CD8-positive, alpha-beta memory T cell (primary cell): Measurements from ENCODE around the gene SLC30A9. TPM values are rescaled to one million over a fixed set of nuclear protein-coding genes. Genes with fewer than 3 reads are reported as not detected.

Source experiments
- CTCF ChIA-PET: fragments of 350-600 bp; sonication (Branson Sonifier 250); formaldehyde crosslinking; loops from one replicate; lab custom pipeline; 2021; ENCODE audit warnings: antibody characterized with exemption; lab: Charles Lee
- POLR2A ChIA-PET: fragments of 350-600 bp; sonication (Branson Sonifier 250); formaldehyde crosslinking; loops from one replicate; lab custom pipeline; 2021; ENCODE audit warnings: antibody characterized with exemption; lab: Charles Lee
- DNase-seq, 5 donors: peaks; one replicate each; pipeline versions ENCODE4 v3.0.0 to v3.0.0-alpha.2; 2020 to 2022; ENCODE audit warnings: mixed read lengths in 1 of 5
- H3K27ac ChIP-seq: one replicate; pipeline ENCODE4 v1.7.0; 2013; ENCODE audit warnings: low read depth, mild to moderate bottlenecking, low read length, moderate library complexity
- H3K27me3 ChIP-seq: 2 replicates; pipeline ENCODE4 v1.7.0; 2013; ENCODE audit warnings: low read length, mild to moderate bottlenecking; ENCODE audit not compliant: insufficient read depth, poor library complexity, severe bottlenecking
- H3K36me3 ChIP-seq: 2 replicates; pipeline ENCODE4 v1.7.0; 2013; ENCODE audit warnings: mild to moderate bottlenecking, low read length, moderate library complexity; ENCODE audit not compliant: insufficient read depth
- H3K4me1 ChIP-seq: 2 replicates; pipeline ENCODE4 v1.7.0; 2013; ENCODE audit warnings: mild to moderate bottlenecking, low read length, moderate library complexity; ENCODE audit not compliant: insufficient read depth
- H3K4me3 ChIP-seq: 2 replicates; pipeline ENCODE4 v1.7.0; 2013; ENCODE audit warnings: mild to moderate bottlenecking, low read length
- H3K9me3 ChIP-seq: 2 replicates; pipeline ENCODE4 v1.7.0; 2013; ENCODE audit warnings: mild to moderate bottlenecking, low read length
- H3K27ac Mint-ChIP-seq, 8 donors: one replicate each; pipeline ENCODE4 v1.8.0; 2020 to 2021; ENCODE audit warnings: mixed read lengths in 8 of 8, mild to moderate bottlenecking in 6 of 8, inconsistent platforms in 3 of 8, moderate library complexity in 3 of 8
- H3K27me3 Mint-ChIP-seq, 2 donors: one replicate each; pipeline ENCODE4 v1.8.0; 2020 to 2021; ENCODE audit warnings: mixed read lengths in 2 of 2, mild to moderate bottlenecking in 1 of 2, moderate library complexity in 1 of 2
- H3K36me3 Mint-ChIP-seq, 3 donors: one replicate each; pipeline ENCODE4 v1.8.0; 2020 to 2021; ENCODE audit warnings: mixed read lengths in 3 of 3, inconsistent platforms in 1 of 3, mild to moderate bottlenecking in 1 of 3
- H3K4me1 Mint-ChIP-seq, 3 donors: one replicate each; pipeline ENCODE4 v1.8.0; 2020 to 2021; ENCODE audit warnings: mixed read lengths in 3 of 3, inconsistent platforms in 1 of 3, mild to moderate bottlenecking in 1 of 3
- H3K4me3 Mint-ChIP-seq, 7 donors: one replicate each; pipeline ENCODE4 v1.8.0; 2020 to 2021; ENCODE audit warnings: mixed read lengths in 7 of 7, mild to moderate bottlenecking in 6 of 7, moderate library complexity in 4 of 7, inconsistent platforms in 2 of 7
- H3K9me3 Mint-ChIP-seq, 5 donors: one replicate each; pipeline ENCODE4 v1.8.0; 2020 to 2022; ENCODE audit warnings: mixed read lengths in 5 of 5, mild to moderate bottlenecking in 3 of 5, moderate library complexity in 2 of 5, inconsistent platforms in 1 of 5
- polyA plus RNA-seq: library from polyadenylated mRNA; unstranded; fragments of 300-500 nt; fragmentation: Illumina TruSeq; gene quantifications from one replicate; pipeline ENCODE4 v1.2.3, GENCODE V29; 2021
- total RNA-seq, 2 experiments: library from RNA; stranded (reverse); gene quantifications; one replicate each; pipeline ENCODE4 v1.2.3, GENCODE V29; 2021

The SLC30A9 gene
- total and polyA plus RNA-seq, 3 experiments from 2014 or later: 32.9 to 56.7 (median 54.3) TPM

DNA sequence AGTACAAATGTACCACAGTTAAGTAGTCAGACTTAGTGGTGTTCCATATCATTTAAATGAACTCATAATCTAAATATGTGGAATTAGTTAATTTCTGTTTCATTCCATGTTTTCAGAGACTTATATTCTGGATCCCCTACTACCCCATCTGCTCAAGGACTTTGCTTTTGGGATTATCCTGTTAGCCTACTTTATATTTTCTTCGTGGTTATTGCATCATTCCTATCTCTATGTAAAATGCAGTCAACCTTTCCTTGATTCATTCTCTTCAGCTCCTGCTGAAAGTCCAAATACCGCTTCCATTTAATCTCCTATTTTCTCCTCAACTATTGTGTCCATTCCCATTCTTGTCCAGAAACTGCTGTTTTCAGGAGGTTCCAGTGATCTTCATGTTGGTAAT, 25.1 kb downstream of the SLC30A9 start:
- Histone ChIP-seq H3K27me3 (no peaks in the 10 kb centered on the region), H3K27ac (no peak overlapping the region), H3K9me3 (no peaks in the 10 kb centered on the region), H3K4me3 (no peak overlapping the region), H3K4me1 (no peaks in the 10 kb centered on the region), H3K36me3 (no peaks in the 10 kb centered on the region)
- Mint-ChIP-seq H3K9me3 (no peaks in the 10 kb centered on the region), H3K27ac (no peak overlapping the region), H3K27me3 (no peaks in the 10 kb centered on the region), H3K36me3 (peaks cover 13 to 49% (median 25%) of the 10 kb centered on the region in 3 donors), H3K4me3 (no peak overlapping the region), H3K4me1 (peaks cover 48 to 66% (median 59%) of the 10 kb centered on the region in 3 donors)
- POLR2A ChIA-PET: no interaction called here
- no peak for DNase-seq
- CTCF ChIA-PET: no interaction called here

DNA sequence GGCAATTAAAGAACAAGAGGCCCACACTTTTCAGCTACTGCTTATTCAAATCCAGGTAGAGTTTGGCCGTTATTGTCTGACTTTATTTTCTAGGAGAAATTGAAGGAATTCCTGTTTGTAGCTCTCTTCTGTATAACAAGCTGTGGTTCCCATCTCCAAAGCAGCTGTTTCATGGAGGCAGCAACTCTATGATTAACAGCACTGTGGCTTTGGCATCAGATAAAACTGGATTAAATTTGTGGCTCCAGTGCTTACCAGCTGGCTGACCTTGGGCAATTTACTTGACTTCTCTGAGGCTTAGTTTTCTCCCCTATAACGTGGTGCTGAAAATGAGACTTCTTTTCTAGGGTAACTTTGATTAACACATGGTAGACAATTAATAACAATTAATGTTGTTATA, 28.1 kb downstream of the SLC30A9 start:
- Histone ChIP-seq H3K4me1 (no peaks in the 10 kb centered on the region), H3K27ac (no peak overlapping the region), H3K27me3 (no peaks in the 10 kb centered on the region), H3K9me3 (no peaks in the 10 kb centered on the region), H3K4me3 (no peak overlapping the region), H3K36me3 (peaks cover 4% of the 10 kb centered on the region)
- H3K4me1 Mint-ChIP-seq: peaks cover 32 to 42% (median 40%) of the 10 kb centered on the region in 3 donors
- no peaks in the 10 kb centered on the region for H3K9me3 Mint-ChIP-seq
- no peak overlapping the region for H3K4me3 Mint-ChIP-seq
- POLR2A ChIA-PET: no interaction called here
- no peak for DNase-seq
- H3K36me3 Mint-ChIP-seq: peaks cover 16 to 51% (median 27%) of the 10 kb centered on the region in 3 donors
- H3K27me3 Mint-ChIP-seq: no peaks in the 10 kb centered on the region
- CTCF ChIA-PET: no interaction called here
- H3K27ac Mint-ChIP-seq: no peak overlapping the region

- H3K36me3 ChIP-seq: no peaks in the 10 kb centered on the region
- no peak overlapping the region for H3K4me3 ChIP-seq
- no peak for DNase-seq
- Mint-ChIP-seq H3K36me3 (peaks cover 26 to 68% (median 43%) of the 10 kb centered on the region in 3 donors), H3K4me1 (no peaks in the 10 kb centered on the region), H3K27me3 (peaks cover 0 to 2% of the 10 kb centered on the region in 2 donors), H3K4me3 (no peak overlapping the region), H3K27ac (peak overlapping the region in 3 of 8 donors; percentile 1 to 25 (median 13)), H3K9me3 (no peaks in the 10 kb centered on the region)
- no peaks in the 10 kb centered on the region for H3K27me3 ChIP-seq
- CTCF ChIA-PET: no interaction called here
- no peaks in the 10 kb centered on the region for H3K9me3 ChIP-seq
- H3K27ac ChIP-seq: no peak overlapping the region
- POLR2A ChIA-PET: no interaction called here
- H3K4me1 ChIP-seq: no peaks in the 10 kb centered on the region
Measured at GRCh38 chr4:42048394-42048793, 58.1 kb downstream of the SLC30A9 start.

DNA sequence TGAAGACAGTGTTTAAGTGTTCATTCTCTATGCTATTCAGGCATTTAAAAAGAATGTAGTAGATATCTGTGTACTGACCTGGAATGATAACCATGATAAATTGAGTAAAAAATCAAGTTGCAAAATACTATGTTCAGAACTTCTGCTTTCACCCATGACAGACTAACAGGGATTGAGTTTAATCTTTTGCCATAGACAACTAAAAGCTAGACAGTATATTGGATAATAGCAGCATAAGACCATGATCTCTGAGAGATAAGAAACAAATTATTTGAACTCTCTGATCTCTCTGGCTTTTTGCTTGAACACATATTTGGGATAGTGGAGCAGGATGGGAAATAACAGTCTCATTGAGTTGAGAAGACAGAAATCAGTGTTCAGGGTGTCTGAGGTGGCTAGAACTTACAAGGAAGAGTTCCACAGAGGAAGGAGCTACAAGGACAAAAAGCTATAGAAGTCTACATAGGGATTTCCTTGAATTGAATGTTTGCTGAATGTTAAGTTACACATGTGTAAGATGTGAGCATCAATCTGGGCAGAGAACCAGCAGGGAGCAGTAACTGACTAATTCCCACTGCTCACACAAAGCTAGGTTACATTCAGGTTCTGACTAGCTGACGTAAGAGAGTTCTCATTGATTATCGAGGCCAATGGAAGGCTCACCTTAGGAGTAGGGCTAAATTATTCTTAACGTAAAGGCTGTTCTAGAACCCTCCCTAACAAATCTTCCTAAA, 60.4 kb downstream of the SLC30A9 start:
- DNase-seq: no peak
- Histone ChIP-seq H3K9me3 (no peaks in the 10 kb centered on the region), H3K27ac (no peak overlapping the region), H3K4me1 (no peaks in the 10 kb centered on the region), H3K27me3 (no peaks in the 10 kb centered on the region), H3K36me3 (no peaks in the 10 kb centered on the region), H3K4me3 (no peak overlapping the region)
- H3K4me1 Mint-ChIP-seq: no peaks in the 10 kb centered on the region
- no peaks in the 10 kb centered on the region for H3K27me3 Mint-ChIP-seq
- ChIA-PET CTCF (no interaction called here), POLR2A (no interaction called here)
- H3K27ac Mint-ChIP-seq: no peak overlapping the region
- H3K9me3 Mint-ChIP-seq: no peaks in the 10 kb centered on the region
- no peak overlapping the region for H3K4me3 Mint-ChIP-seq
- peaks cover 20 to 69% (median 27%) of the 10 kb centered on the region in 3 donors for H3K36me3 Mint-ChIP-seq

GRCh38 chr4:42066402-42066801, 76.1 kb downstream of the SLC30A9 start:
- no peaks in the 10 kb centered on the region for H3K27me3 ChIP-seq
- no peak overlapping the region for H3K4me3 Mint-ChIP-seq
- no peaks in the 10 kb centered on the region for H3K4me1 ChIP-seq
- ChIA-PET CTCF (no interaction called here), POLR2A (no interaction called here)
- no peaks in the 10 kb centered on the region for H3K27me3 Mint-ChIP-seq
- H3K4me3 ChIP-seq: no peak overlapping the region
- no peaks in the 10 kb centered on the region for H3K9me3 ChIP-seq
- no peak overlapping the region for H3K27ac ChIP-seq
- no peak for DNase-seq
- H3K27ac Mint-ChIP-seq: no peak overlapping the region
- H3K4me1 Mint-ChIP-seq: no peaks in the 10 kb centered on the region
- peaks cover 20% of the 10 kb centered on the region for H3K36me3 ChIP-seq
- no peaks in the 10 kb centered on the region for H3K9me3 Mint-ChIP-seq
- H3K36me3 Mint-ChIP-seq: peaks cover 13 to 56% (median 18%) of the 10 kb centered on the region in 3 donors

DNA sequence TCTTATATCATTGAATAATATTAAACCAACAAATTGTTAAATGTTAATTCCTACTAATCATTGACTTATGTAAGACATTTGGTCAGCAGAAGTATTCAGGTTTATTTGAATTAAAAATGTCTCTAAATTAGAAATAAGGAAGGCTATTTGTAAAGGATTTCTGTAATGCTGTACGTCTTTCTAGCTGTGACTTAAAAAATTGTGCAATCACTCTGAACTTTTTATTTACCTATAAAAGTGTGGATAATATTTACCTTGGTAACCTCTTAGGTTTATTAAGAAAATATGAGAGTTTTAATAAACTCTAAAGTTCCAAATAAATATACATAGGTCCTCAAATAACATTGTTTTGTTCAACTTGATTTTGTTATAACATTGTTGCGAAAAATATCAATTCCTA, 76.9 kb downstream of the SLC30A9 start:
- H3K4me1 Mint-ChIP-seq: no peaks in the 10 kb centered on the region
- H3K27ac Mint-ChIP-seq: no peak overlapping the region

DNA sequence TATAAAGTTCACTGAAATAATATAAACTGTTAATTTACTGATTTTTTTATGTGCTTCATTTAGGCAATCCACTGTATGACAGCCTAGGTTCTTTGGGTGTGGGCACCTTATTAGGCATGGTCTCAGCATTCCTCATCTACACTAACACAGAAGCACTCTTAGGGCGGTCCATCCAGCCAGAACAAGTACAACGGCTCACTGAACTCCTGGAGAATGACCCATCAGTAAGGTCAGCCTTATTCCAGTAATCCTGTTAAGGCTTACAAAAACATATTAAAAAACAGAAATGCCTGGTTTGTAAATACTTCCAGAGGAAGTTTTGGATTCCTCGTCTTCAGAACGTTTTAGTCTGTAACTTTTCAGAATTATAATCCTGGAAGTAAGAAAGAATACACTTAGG, 80.1 kb downstream of the SLC30A9 start:
- POLR2A ChIA-PET: no interaction called here
- Mint-ChIP-seq H3K27ac (no peak overlapping the region), H3K4me3 (no peak overlapping the region), H3K4me1 (no peaks in the 10 kb centered on the region), H3K36me3 (peaks cover 6 to 46% (median 19%) of the 10 kb centered on the region in 3 donors), H3K9me3 (no peaks in the 10 kb centered on the region), H3K27me3 (no peaks in the 10 kb centered on the region)
- no peaks in the 10 kb centered on the region for H3K9me3 ChIP-seq
- H3K4me3 ChIP-seq: no peak overlapping the region
- CTCF ChIA-PET: no interaction called here
- H3K27ac ChIP-seq: no peak overlapping the region
- no peaks in the 10 kb centered on the region for H3K27me3 ChIP-seq
- no peak for DNase-seq
- H3K4me1 ChIP-seq: no peaks in the 10 kb centered on the region
- H3K36me3 ChIP-seq: peaks cover 10% of the 10 kb centered on the region

More for the DNA sequence above, 76.9 kb downstream of the SLC30A9 start:
- H3K4me3 ChIP-seq: no peak overlapping the region
- H3K27me3 ChIP-seq: no peaks in the 10 kb centered on the region
- no peaks in the 10 kb centered on the region for H3K4me1 ChIP-seq
- no peak overlapping the region for H3K27ac ChIP-seq
- CTCF ChIA-PET: no interaction called here
- Mint-ChIP-seq H3K27me3 (no peaks in the 10 kb centered on the region), H3K4me3 (no peak overlapping the region), H3K9me3 (no peaks in the 10 kb centered on the region), H3K36me3 (peaks cover 13 to 62% (median 25%) of the 10 kb centered on the region in 3 donors)
- no peak for DNase-seq
- POLR2A ChIA-PET: no interaction called here
- H3K36me3 ChIP-seq: peaks cover 20% of the 10 kb centered on the region
- H3K9me3 ChIP-seq: no peaks in the 10 kb centered on the region

DNA sequence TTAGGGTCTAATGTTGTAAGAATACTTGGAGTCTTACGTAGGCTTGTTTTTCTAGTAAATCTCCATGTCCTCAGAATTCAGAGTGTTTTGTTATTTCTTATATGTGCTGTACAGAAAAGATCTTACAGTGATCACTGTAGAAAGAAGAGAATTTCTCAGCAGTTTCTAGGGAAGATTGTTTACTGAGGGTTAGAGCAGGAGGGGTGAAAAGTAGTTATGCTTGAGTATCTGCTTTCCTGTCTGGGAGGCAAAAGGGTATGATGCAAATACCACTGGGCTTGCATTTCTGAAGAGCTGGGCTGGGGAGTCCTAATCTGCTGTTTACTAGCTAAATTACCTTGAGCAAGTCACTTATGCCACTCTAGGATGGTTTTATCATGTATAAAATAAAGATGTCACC, 84.0 kb downstream of the SLC30A9 start:
- H3K4me3 Mint-ChIP-seq: no peak overlapping the region

More for the DNA sequence above, 84.0 kb downstream of the SLC30A9 start:
- H3K27me3 Mint-ChIP-seq: no peaks in the 10 kb centered on the region
- no peaks in the 10 kb centered on the region for H3K36me3 ChIP-seq
- no peaks in the 10 kb centered on the region for H3K4me1 Mint-ChIP-seq
- peak overlapping the region in 2 of 8 donors; percentile 4 to 47 for H3K27ac Mint-ChIP-seq
- no peak overlapping the region for H3K27ac ChIP-seq
- no peaks in the 10 kb centered on the region for H3K4me1 ChIP-seq
- POLR2A ChIA-PET: no interaction called here
- DNase-seq: no peak
- no peaks in the 10 kb centered on the region for H3K9me3 Mint-ChIP-seq
- H3K4me3 ChIP-seq: no peak overlapping the region
- CTCF ChIA-PET: no interaction called here
- H3K9me3 ChIP-seq: no peaks in the 10 kb centered on the region
- H3K27me3 ChIP-seq: no peaks in the 10 kb centered on the region
- peaks cover 5 to 55% (median 20%) of the 10 kb centered on the region in 3 donors for H3K36me3 Mint-ChIP-seq
